ENCODE data around the gene LY86. TPM values are rescaled to one million over a fixed set of nuclear protein-coding genes. Genes with fewer than 3 reads are reported as not detected.

Gene LY86
- polyA plus RNA-seq, 1 of the 3 experiments (the other 2 are of a cell fraction): not detected

GRCh38 chr6:6655805-6656251 lies 67.3 kb downstream of the LY86 start:
- DNase-seq: no peak
- H3K4me2 ChIP-seq: no peak overlapping the region
- no peaks in the 10 kb centered on the region; a peak in 1 of 4 replicates for H3K4me1 ChIP-seq (ENCODE audit: control insufficient read depth in 1 of 2, insufficient read depth in 2 of 2, low read depth in 1 of 2, low read length in 1 of 2)
- no peaks in the 10 kb centered on the region for H3K79me2 ChIP-seq (ENCODE audit: insufficient read depth)
- no peak for TF ChIP-seq RFX5 (IDR thresholded peaks at IDR 0.05; ENCODE audit: low read length)
- no peak for TF ChIP-seq SIN3A (IDR thresholded peaks at IDR 0.05; ENCODE audit: borderline replicate concordance, low read depth, low read length)
- no peak for TF ChIP-seq EP300 (IDR thresholded peaks at IDR 0.05; ENCODE audit: borderline replicate concordance in 1 of 2, low read depth in 1 of 2, low read length in 1 of 2)
- H3K9me2 ChIP-seq: no peaks in the 10 kb centered on the region
- no peak overlapping the region for H3K27ac ChIP-seq (ENCODE audit: low read depth in 2 of 2, low read length in 1 of 2)
- CTCF ChIA-PET: no interaction called here
- POLR2A ChIA-PET: no interaction called here
- H2AFZ ChIP-seq (ENCODE audit: low read depth): no peak overlapping the region
- no peaks in the 10 kb centered on the region for H3K9me3 ChIP-seq
- no peaks in the 10 kb centered on the region for H3F3A ChIP-seq (replicated peaks; ENCODE audit: insufficient read depth)
- H4K20me1 ChIP-seq (ENCODE audit: insufficient read depth): no peaks in the 10 kb centered on the region
- no peak overlapping the region for H3K4me3 ChIP-seq (ENCODE audit: low read depth in 2 of 2, low read length in 1 of 2)
- WGBS (ENCODE audit: low lambda C conversion rate): 60% methylated on average over 9 of the region's 9 CpGs
- no peaks in the 10 kb centered on the region for H3K36me3 ChIP-seq (replicated peaks in 1 of 2; ENCODE audit: control insufficient read depth in 1 of 2, insufficient read depth in 2 of 2, low read length in 1 of 2)
- H3K27me3 ChIP-seq (ENCODE audit: insufficient read depth): no peaks in the 10 kb centered on the region
- H3K9ac ChIP-seq: no peak overlapping the region

- H3K4me3 ChIP-seq (ENCODE audit: low read depth in 2 of 2, low read length in 1 of 2): no peak overlapping the region
- TF ChIP-seq RFX5 (IDR thresholded peaks at IDR 0.05; ENCODE audit: low read length) (no peak), TAF1 (IDR thresholded peaks at IDR 0.05; ENCODE audit: borderline replicate concordance, low read depth, low read length) (no peak), USF2 (IDR thresholded peaks at IDR 0.05; ENCODE audit: borderline replicate concordance, low read depth, low read length) (no peak), RAD21 (IDR thresholded peaks at IDR 0.05; ENCODE audit: low read length) (no peak), RXRA (IDR thresholded peaks at IDR 0.05; ENCODE audit: borderline replicate concordance, low read depth) (no peak), NRF1 (IDR thresholded peaks at IDR 0.05; ENCODE audit: low read depth, low read length) (no peak)
- CTCF ChIA-PET: no interaction called here
- no peaks in the 10 kb centered on the region for H4K20me1 ChIP-seq (ENCODE audit: insufficient read depth)
- no peak overlapping the region for H3K4me2 ChIP-seq
- no peaks in the 10 kb centered on the region for H3K27me3 ChIP-seq (ENCODE audit: insufficient read depth)
- H3K9ac ChIP-seq: no peak overlapping the region
- H2AFZ ChIP-seq (ENCODE audit: low read depth): no peak overlapping the region
- no peak overlapping the region for H3K27ac ChIP-seq (ENCODE audit: low read depth in 2 of 2, low read length in 1 of 2)
- no peaks in the 10 kb centered on the region for H3K36me3 ChIP-seq (replicated peaks in 1 of 2; ENCODE audit: control insufficient read depth in 1 of 2, insufficient read depth in 2 of 2, low read length in 1 of 2)
- DNase-seq: no peak
- H3K79me2 ChIP-seq (ENCODE audit: insufficient read depth): no peaks in the 10 kb centered on the region
- POLR2A ChIA-PET: no interaction called here
- 14% methylated on average over 3 of the region's 3 CpGs for WGBS (ENCODE audit: low lambda C conversion rate)
- no peaks in the 10 kb centered on the region for H3F3A ChIP-seq (replicated peaks; ENCODE audit: insufficient read depth)
- no peaks in the 10 kb centered on the region for H3K9me3 ChIP-seq
- peaks cover 0 to 3% of the 10 kb centered on the region in 2 experiments; a peak in 1 of 4 replicates for H3K4me1 ChIP-seq (ENCODE audit: control insufficient read depth in 1 of 2, insufficient read depth in 2 of 2, low read depth in 1 of 2, low read length in 1 of 2)
- H3K9me2 ChIP-seq: no peaks in the 10 kb centered on the region
Measured at GRCh38 chr6:6656287-6656686, 67.8 kb downstream of the LY86 start.

- H3K9me2 ChIP-seq: no peaks in the 10 kb centered on the region
- no peak for DNase-seq
- ChIA-PET CTCF (no interaction called here), POLR2A (no interaction called here)
- no peak overlapping the region for H3K4me3 ChIP-seq (ENCODE audit: low read depth in 2 of 2, low read length in 1 of 2)
- H3K36me3 ChIP-seq (replicated peaks in 1 of 2; ENCODE audit: control insufficient read depth in 1 of 2, insufficient read depth in 2 of 2, low read length in 1 of 2): no peaks in the 10 kb centered on the region
- no peak overlapping the region for H3K9ac ChIP-seq
- no peaks in the 10 kb centered on the region for H3K9me3 ChIP-seq
- no peak overlapping the region for H3K4me2 ChIP-seq
- no peaks in the 10 kb centered on the region for H4K20me1 ChIP-seq (ENCODE audit: insufficient read depth)
- H3F3A ChIP-seq (replicated peaks; ENCODE audit: insufficient read depth): no peaks in the 10 kb centered on the region
- 49% methylated on average over 8 of the region's 8 CpGs for WGBS (ENCODE audit: low lambda C conversion rate)
- no peak overlapping the region for H2AFZ ChIP-seq (ENCODE audit: low read depth)
- no peaks in the 10 kb centered on the region for H3K79me2 ChIP-seq (ENCODE audit: insufficient read depth)
- TF ChIP-seq RCOR1 (IDR thresholded peaks at IDR 0.05; ENCODE audit: low read length) (no peak), SMC3 (IDR thresholded peaks at IDR 0.05; ENCODE audit: low read depth, low read length) (no peak), RXRA (IDR thresholded peaks at IDR 0.05; ENCODE audit: borderline replicate concordance, low read depth) (no peak), FOXM1 (IDR thresholded peaks at IDR 0.05; ENCODE audit: low read depth) (no peak), MXI1 (IDR thresholded peaks at IDR 0.05; ENCODE audit: low read depth, low read length) (no peak), EZH2phosphoT487 (IDR thresholded peaks at IDR 0.05; ENCODE audit: borderline replicate concordance, low read depth) (no peak), RFX5 (IDR thresholded peaks at IDR 0.05; ENCODE audit: low read length) (no peak), GABPA (IDR thresholded peaks at IDR 0.05; ENCODE audit: low read depth) (no peak), USF2 (IDR thresholded peaks at IDR 0.05; ENCODE audit: borderline replicate concordance, low read depth, low read length) (no peak), JUND (IDR thresholded peaks at IDR 0.05) (no peak), YY1 (IDR thresholded peaks at IDR 0.05; ENCODE audit: low read depth) (no peak), GATA2 (CRISPR knock-in tag; IDR thresholded peaks at IDR 0.05) (no peak), TAF1 (IDR thresholded peaks at IDR 0.05; ENCODE audit: borderline replicate concordance, low read depth, low read length) (no peak), CHD2 (IDR thresholded peaks at IDR 0.05; ENCODE audit: low read length, partially characterized antibody) (no peak), USF1 (IDR thresholded peaks at IDR 0.05; ENCODE audit: borderline replicate concordance, low read depth) (no peak)
- H3K4me1 ChIP-seq (ENCODE audit: control insufficient read depth in 1 of 2, insufficient read depth in 2 of 2, low read depth in 1 of 2, low read length in 1 of 2): peaks cover 0 to 9% of the 10 kb centered on the region in 2 experiments; a peak in 1 of 4 replicates
- no peak overlapping the region for H3K27ac ChIP-seq (ENCODE audit: low read depth in 2 of 2, low read length in 1 of 2)
- no peaks in the 10 kb centered on the region for H3K27me3 ChIP-seq (ENCODE audit: insufficient read depth)
Measured at GRCh38 chr6:6657085-6657819, 68.7 kb downstream of the LY86 start.
